AG08395 (cell line): ENCODE data around the gene DPF3.

Source experiments
- DNase-seq: peaks from one replicate; pipeline ENCODE4 v3.0.0; 2012; ENCODE audit warnings: mixed read lengths, low spot score

Gene DPF3

DNA sequence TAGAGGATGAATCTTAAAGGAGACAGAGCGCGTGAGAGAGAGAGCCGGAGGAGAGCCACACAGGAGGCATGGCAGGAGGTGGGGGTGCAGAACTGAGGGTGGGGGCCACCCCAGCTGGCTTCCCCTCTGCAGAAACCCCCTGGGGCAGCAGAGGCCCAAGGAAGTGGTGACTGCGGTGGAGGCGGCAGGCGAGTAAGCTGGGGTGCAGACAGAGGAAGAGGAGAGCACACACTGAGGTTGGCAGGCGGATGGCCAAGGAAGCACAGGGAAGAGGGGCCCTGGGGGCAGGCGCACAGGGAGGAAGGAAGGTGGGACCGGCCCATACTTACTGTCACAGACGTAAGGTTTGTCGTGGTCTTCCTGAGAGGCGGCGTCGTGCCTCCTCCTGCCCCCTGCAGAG is 179.8 kb downstream of the DPF3 start:
- DNase-seq = no peak

DNA sequence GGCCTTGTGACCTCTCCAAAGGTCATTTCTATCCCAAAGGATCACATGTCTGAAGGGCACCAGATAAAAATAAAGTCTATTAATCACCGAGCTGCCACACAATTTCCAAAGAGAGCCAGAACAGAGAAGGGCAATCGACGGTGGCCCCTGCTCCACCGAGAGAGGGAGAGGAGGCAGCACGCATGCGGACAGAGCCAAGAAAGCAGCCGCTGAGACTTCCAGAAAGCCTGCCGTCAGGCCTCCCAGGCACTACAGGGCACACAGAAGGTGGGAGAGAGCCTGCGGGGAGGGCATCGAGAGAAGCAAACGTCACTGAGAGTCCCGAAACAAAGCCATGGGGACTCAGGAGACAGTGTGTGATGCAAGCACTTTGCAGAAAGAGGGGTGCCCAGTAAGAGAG is 182.0 kb downstream of the DPF3 start:
- no peak for DNase-seq

DNA sequence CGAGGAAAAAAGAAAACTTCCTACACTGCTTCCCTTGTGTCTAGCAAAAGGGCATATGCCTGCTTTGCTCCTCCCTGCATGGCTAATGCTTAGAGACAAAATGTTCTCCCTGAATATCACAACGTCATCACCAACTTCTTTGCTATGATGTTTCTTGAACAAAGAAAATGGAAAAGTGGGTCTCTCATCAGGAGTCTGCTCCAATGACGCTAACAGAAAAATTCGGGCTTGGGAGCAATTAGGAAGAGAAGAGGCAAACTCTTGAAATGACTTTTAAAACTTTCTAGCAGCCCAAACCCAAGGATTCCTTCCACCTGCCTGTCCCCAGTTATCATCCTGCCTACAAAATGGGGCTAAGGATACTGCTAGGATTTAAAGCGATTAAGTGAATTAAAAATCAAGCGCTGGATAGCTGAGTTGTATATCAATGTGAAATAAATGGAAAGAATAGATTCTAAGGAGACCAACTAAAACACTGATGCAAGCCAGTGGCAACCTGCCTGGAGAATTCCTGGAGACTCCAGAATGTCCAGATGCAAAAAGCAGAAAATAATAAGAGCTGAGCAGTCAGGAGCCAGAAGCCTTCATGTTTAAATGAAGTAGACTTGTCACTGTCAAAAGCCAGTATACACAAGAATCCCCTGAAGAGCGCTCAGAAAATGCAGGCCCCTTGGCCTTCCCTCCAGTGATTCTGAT is 183.8 kb downstream of the DPF3 start:
- DNase-seq = no peak

DNA sequence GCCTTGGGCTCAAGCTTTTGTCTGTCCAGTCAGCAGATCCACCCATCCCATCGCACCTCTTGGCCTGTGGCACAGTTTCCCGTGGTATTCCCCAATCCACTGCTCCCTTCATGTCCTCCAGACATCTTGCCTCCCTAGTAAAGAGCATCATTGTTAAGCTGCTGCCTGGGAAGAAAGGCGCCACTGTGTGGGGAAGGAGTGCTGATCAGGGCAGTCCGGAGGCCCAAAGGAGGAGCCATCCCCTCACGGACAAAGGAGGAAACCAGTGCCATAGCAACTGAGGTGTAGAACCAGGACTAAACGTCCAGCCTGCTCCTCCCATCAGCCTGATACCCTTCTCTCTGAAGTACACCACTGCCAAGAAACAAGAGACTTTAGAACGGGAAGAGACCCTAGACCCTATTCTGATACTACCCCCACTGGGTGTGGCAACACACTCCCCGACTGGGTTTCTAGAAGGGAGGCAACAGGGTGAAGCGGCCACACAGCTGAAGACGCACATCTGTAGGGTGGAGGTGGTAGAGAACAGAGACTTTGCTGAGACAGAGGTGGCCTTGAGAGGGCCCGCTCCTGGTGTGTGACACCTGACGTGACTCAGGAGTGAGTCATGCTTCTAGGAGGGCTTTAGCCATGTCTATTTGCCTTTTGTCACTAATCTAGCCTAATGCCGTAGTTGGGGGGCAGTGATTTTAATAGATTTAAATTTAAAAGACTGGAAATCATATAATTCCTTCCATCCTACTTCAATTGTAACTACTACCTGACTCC is 185.0 kb downstream of the DPF3 start:
- no peak for DNase-seq

DNA sequence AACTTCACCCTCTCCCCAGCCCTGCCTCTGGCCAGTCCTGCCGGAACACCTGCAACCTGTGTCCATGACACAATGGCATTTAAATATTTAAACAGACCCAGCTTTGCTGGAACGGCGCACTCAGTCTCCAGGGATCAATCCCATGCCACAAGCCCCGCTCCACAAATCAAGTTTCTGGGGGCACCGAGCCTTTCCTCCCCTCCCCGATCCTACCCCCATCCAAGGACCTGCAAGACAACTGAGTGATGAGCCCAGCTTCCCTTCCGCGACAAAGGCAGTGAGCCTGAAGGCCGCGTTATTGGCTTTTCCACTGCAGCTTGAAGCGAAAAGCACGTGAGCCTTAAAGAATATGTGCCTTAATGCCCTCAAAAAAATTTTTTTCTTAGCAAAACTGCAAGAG is 185.7 kb downstream of the DPF3 start:
- no peak for DNase-seq

DNA sequence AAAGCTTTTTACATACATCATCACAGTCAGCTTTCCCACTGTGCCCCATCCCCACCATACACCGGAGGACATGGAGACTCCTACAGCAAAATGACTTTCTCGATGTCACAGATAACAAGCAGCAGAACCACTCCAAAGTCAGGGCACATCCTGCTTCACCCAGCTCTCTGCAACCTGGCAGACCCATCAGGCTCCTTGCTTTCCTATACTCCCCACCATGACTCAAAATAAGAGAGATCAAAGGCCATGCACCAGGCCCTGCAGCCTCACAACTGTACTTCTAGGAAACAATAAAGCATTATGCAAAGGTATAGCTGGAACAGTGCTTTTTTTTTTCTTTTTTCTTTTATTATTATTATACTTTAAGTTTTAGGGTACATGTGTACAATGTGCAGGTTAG is 187.4 kb downstream of the DPF3 start:
- DNase-seq = no peak

DNA sequence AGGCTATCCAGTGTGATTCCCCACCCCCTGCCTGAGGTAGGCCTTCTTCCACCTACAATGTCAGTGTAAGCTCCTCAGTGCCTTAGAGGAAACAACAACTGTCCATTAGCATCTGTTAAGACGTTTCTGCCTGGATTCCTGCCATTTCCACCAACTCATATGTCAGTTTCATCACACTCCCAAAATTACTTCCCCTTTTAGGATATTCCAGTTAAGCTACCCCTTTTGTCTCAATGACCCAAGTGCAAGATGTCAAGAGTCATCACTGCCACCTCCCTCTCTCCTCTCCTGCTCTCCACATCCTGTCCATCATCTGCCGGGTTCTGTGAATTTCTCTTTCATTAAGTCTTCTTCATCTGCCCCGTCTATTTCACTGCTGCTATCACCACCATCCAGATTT is 189.4 kb downstream of the DPF3 start:
- DNase-seq = no peak

DNA sequence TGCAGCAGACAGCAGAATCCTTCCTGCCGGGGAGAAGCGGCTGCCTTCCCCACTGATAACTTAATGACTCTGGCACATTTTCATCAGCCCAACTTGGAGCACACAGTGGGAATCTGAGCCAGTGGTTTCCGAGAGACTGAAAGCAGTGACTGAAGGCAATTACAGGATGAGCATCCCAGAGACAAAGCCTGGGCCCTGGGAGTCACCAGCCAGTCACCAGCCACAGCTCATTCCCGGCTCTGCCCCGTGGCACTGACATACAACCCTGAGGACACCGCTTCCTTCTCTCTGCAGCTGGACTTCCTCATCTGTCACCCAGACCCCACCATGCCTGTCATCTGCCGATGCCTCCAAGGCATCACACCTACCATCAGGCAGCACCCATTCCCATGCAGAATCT is 192.3 kb downstream of the DPF3 start:
- peak; percentile 66 for DNase-seq

DNA sequence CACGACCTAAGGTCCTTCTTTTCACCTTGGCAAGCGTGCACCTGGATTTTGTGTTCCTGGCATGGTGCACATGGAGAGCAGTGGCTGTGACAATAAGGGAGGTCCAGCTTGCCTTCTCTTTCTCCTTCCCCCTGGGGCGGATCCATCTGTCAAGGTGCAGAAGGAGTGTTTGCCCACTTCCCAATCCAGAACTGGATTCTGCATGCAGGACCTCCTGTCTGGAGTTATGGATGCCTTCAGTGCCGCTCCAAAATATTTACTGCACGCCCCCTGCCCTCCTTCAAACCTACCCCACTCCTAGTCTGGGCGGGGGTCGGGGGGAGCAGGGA is 192.7 kb downstream of the DPF3 start:
- no peak for DNase-seq

DNA sequence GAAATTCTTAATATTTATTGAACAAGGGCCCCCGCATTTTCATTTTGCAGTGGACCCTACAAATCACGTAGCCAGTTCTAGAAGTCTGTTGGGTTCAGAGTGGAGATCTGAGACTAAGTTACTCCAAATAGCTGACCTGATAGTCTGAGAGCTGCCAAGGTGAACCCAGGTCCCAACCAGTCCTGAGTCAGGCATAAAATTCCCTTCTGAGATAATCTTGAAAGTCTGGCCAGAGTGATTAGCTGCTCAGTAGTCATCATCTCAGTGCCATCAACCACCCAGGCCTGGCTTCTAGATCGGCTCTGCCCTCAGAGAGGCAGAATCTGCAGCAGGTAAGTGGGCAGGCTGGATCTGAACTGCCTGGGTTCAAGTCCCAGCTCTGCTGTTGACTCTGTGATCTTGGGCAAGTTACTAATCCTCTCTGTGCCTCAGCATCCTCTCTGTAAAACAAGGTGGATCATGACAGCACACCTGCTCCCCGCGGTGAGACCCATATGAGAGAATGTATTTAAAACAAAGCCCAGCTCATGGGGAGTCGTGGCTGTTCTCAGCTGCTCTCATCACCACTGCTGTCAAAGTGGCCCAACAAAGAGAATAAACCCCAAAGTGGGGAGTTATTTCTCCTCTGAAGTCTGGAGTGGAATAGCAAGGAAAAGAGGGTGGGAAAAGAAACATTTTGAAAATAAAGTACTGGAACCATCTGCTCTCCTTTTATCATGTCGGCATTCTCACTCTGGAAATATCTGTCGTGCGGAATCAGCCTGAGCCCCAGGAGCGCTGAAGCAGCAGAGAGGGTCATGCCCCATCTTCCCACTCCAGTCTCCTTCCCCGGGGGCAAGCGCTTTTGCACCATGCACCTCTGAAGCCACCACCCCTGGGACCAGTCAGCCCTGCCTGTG is 193.3 kb downstream of the DPF3 start:
- no peak for DNase-seq

DNA sequence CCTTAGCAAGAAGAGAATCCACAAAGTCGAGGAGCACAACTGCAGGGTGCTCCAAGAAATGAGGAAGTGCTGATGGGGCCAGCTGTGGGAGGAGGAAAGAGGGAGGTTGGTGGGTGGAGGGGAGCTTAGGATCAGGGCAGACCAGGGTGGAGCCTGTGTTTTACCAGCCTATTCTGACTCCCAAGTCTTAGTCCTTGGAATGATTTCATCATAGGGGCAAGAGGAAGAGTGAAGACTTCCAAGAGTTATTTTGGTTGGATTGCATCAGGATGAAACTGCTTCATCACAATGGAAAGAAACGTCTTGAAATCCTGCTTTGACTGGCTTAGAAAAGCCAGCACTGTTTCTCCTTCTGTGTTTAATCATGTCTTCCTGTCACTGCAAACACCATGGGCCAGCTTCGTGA is 194.0 kb downstream of the DPF3 start:
- peak; percentile 80 for DNase-seq

DNA sequence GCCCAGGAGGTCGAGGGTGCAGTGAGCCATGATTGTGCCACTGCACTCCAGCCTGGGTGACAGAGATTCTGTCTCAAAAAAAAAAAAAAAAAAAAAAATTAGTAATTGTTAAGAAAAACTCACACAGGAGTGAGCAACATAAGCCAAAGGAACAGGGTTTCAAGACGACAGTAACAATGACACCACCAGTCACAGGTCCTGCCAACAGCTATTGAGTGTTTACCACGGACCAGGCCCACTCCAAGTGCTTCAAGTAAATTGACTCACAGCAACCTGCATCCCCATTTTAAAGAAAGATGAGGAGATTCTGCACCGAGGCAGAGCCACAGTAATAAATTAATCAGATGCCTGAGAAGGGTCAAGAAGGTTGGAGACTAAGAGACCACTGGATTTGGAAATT is 194.5 kb downstream of the DPF3 start:
- DNase-seq = no peak

DNA sequence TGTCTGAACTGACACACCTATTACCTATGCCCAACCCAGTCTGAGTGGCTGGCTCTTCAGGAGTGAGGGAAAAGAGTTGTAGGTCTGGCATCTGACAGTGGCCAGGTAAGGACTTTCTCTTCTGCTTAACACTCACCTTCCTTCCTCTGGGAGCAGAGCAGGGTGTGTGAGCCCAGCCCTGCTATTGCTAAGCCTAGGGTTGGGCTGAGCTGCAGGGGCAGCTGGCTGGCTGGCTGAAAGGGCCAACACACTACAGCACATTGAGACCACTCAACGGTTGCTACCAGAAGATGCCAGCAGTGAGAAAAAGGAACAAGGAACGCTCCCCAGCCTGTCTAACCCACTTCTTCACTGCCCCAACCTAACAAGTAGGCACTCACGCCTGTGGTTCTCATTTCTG is 201.2 kb downstream of the DPF3 start:
- no peak for DNase-seq

DNA sequence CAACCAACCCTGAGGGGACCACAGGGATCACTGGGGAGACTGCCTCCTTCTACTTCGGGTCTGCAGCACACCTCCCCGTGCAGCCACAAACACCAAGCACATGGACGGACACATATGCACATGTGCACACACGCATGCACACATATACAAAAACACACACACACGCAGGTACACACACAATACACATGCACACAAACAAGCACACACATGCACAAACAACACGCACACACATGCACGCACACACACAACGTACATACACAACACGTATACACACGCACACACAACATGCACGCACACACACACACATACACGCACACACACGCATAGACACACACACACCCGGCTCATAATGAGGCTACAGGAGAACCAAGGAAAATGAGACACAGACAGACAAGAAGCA is 203.6 kb downstream of the DPF3 start:
- DNase-seq = no peak

DNA sequence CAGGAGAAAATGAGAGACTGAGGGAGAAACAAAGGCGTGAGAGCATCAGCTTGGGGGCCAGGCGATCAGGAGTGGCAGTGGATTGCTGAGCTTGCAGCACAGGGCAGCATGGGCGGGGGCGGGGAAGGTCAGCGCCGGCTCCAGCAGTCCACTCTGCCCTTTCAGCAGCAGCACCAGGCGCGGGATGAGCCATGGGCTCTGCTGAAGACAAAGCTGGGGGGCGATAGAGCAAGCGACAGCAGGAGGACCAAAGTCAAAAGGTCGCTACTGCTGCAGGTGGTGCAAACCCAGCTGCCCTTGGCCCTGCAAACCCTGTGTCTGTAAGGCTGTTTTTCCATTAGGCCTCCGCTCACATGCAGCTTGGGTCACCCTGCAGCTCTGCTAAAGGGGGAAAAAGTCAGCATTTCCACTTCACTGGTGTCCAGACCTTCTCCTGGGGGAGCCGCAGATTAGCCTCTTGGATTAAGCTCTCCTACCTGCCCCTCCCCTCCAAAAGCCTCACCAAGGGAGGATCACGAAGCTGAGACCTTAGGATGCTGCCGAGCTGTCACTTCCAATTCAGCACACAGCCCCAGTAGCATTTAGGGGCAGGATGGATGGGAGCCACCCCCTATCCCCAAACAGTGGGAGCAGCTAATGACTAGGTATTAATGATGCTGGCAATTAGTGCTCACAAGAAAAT is 204.8 kb downstream of the DPF3 start:
- DNase-seq = no peak

DNA sequence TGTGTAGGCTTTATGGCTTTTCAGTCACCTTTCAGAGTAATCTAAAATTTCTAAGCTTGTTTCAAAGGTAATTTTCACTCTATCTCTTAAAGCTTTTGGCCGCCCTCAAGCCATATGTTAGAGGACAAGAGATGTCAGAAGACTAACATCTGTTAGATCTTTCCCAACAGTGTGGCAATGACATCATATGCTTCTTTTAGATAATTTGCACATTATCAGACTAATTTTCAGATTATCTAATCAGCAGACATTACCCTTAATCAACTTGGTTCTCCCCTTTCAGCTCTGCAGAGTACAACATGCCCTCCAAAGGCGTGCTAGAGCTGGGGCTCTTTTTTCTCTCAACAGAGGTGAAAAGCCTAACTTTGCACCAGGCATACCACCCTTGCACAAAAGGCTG is 207.1 kb downstream of the DPF3 start:
- no peak for DNase-seq

DNA sequence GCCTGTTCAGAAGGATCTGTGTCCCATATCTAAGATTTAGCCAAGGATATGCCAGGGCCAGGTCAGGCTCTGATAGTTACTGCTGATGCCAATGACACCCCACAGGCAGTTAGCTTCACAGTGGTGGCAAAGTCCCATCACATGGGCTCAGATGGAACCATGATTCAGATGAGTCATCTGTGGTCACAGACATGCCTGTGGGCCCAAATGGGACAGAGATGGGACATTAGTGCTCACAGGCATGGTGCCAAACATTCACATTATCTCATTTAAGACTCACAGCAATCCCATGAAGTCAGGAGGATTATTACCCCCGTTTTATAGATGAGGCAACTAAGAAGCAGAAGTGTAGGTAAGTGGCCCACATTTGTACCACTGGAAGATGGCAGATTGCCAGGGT is 207.8 kb downstream of the DPF3 start:
- peak; percentile 25 for DNase-seq

DNA sequence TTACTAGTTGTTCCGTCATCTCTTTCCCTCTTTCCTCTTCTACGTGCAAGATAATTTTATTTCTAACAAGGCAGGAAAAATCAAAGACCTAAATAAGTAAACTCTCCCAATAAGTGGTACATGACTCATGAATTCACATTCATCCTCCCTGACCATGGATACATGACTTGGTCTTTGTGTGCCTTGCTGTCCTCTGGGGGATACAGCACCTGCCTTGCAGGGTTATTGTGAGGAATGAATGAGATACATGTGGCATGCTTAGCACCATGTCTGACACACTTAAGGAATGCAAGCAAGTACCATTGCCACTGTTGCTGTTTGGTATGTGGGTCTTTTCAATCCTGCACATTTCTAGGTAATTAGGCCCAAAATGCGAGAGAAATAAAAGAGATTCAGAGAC is 208.4 kb downstream of the DPF3 start:
- DNase-seq = no peak

DNA sequence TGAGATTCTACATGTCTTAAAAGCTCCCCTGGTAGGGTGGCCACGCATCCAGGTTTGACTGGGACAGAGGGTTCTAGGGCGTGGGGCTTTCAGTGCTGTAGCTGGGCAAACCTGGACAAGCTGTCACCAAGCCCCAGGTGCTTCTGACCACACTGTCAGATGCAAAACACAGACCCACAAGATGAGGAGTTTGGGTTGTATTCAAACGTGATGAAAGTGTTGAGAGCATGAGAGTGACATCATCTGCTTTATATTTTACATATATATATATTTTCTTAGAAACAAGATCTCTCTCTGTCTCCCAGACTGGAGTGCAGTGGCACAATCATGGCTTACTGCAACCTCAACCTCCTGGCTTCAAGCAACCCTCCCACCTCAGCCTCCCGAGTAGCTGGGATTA is 210.1 kb downstream of the DPF3 start:
- no peak for DNase-seq

DNA sequence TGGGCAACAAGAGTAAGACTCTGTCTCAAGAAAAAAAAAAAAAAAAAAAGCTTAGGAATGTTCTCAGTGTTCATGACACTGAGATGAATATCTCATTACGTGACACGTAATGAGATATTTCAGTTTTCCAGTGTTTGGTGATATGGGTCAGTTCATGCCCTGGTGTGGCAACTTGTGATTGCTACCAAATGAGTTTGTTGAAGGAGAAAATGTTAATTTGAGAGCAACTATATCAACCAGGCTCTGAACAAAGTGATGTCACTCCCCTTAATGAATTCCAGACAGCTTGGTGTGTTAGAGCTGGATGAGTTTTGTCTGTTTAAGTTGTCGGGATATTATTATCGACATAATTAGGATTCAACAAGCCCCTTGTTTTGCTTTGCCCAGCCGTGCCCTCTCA is 211.7 kb downstream of the DPF3 start:
- DNase-seq = peak; percentile 77

DNA sequence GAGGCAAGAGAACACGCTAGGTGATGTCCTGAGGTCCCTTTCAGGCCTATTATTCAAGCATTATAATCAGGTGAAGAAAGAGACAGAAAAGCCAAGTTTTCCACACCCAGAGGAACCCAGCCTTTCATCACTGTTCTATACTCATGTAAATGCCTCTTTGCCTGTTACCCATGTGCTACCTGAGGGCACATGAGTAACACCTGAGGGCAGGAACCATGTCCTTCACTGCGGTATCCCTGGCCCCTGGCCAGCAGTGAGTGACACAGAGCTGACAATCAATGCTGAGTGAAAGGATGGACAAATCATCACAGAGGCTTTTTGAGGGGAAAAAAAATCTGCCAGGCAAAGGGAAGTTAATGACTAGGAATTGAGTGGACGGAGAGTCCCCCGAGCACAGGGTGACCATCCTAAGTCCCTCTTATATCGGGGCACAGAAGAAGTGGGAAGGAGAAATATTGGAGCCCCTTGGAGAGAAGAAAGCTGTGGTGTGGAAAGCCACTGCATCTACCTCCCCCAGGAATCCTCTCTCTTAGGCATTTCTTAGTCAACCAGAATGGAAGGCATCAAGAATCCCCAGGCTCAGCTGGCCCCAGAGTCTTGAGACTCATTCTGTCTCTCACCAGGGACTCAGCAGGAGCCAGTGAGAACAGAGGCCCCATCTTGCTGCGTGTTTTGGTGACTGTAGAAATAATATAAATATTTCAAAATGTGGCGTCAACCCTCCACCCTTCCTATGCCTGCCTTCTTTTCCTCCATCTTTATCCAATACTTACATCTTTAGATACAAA is 212.9 kb downstream of the DPF3 start:
- no peak for DNase-seq
